GM21717 (cell line): ENCODE measurements around the gene LRP2.
"Not testable (repeated sequence)": the region's sequence is repeated elsewhere in the genome, so short reads cannot be mapped to it uniquely, and the experiment has no call there.

Experiments used
- ATAC-seq: cut with Tn5 transposase; IDR thresholded peaks from one replicate; pipeline ENCODE4 v1.9.1; 2021; ENCODE audit warnings: mild to moderate bottlenecking, moderate library complexity; ENCODE audit not compliant: unreplicated experiment

The LRP2 gene

GRCh38 chr2:169348321-169349024 is 13.9 kb downstream of the LRP2 start:
- ATAC-seq, result no peak

GRCh38 chr2:169345486-169346437 is 16.6 kb downstream of the LRP2 start:
- no peak for ATAC-seq

- ATAC-seq, result no peak
Observed at GRCh38 chr2:169344736-169345485, 17.4 kb downstream of the LRP2 start.

GRCh38 chr2:169343202-169343601 is 19.1 kb downstream of the LRP2 start:
- no peak for ATAC-seq

- no peak for ATAC-seq
Observed at GRCh38 chr2:169339657-169340056, 22.7 kb downstream of the LRP2 start.

GRCh38 chr2:169336695-169337094 is 25.6 kb downstream of the LRP2 start:
- ATAC-seq, result no peak

GRCh38 chr2:169330555-169331198 is 31.7 kb downstream of the LRP2 start:
- no peak for ATAC-seq

- no peak for ATAC-seq
Observed at GRCh38 chr2:169329688-169330554, 32.4 kb downstream of the LRP2 start.

GRCh38 chr2:169328785-169329184 is 33.5 kb downstream of the LRP2 start:
- no peak for ATAC-seq

- not testable (repeated sequence) for ATAC-seq
Observed at GRCh38 chr2:169327837-169328236, 34.5 kb downstream of the LRP2 start.

GRCh38 chr2:169325886-169326285 is 36.4 kb downstream of the LRP2 start:
- not testable (repeated sequence) for ATAC-seq

- no peak for ATAC-seq
Observed at GRCh38 chr2:169324581-169325260, 37.6 kb downstream of the LRP2 start.

GRCh38 chr2:169323841-169324240 is 38.5 kb downstream of the LRP2 start:
- ATAC-seq, result no peak

- ATAC-seq, result no peak
Observed at GRCh38 chr2:169320561-169320960, 41.8 kb downstream of the LRP2 start.

- no peak for ATAC-seq
Observed at GRCh38 chr2:169315357-169315756, 47.0 kb downstream of the LRP2 start.

GRCh38 chr2:169308349-169308748 is 54.0 kb downstream of the LRP2 start:
- ATAC-seq, result not testable (repeated sequence)

- not testable (repeated sequence) for ATAC-seq
Observed at GRCh38 chr2:169304689-169305088, 57.6 kb downstream of the LRP2 start.

- ATAC-seq, result no peak
Observed at GRCh38 chr2:169303579-169304305, 58.6 kb downstream of the LRP2 start.

- no peak for ATAC-seq
Observed at GRCh38 chr2:169302364-169302763, 60.0 kb downstream of the LRP2 start.
